ENCODE results near the gene MX2. TPM values are rescaled to one million over a fixed set of nuclear protein-coding genes. Genes with fewer than 3 reads are reported as not detected.

The MX2 gene
- total and polyA plus RNA-seq, 4 donors: 4.2 to 33.4 (median 9.3) TPM

DNA sequence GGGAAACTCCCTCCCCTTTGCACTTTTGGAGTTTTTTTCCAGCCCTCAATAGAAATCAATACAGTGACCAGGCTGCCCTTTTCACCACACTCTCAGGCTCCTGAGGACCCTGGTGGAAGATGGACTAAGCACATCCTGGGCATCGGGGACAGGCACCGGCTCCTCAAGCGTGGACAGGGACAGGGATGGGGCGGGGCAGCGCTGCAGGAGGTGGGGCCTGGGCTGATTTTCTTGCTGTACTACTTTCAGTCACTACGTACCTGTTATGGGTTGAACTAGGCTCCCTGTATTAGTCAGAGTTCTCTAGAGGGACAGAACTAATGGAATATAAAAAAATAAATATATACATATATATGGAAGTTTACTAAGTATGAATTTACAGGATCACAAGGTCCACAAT lies 2.5 kb downstream of the MX2 start:
- H3K36me3 ChIP-seq (ENCODE audit: control insufficient read depth in 4 of 4, insufficient read depth in 4 of 4, low read length in 4 of 4): peaks cover 0 to 1% (median 0%) of the 10 kb centered on the region in 4 donors
- no peak overlapping the region for H3K27ac ChIP-seq (ENCODE audit: low read depth in 1 of 2, low read length in 1 of 2)
- no peak for ATAC-seq (ENCODE audit: insufficient read depth, low FRiP score)
- peaks cover 0 to 6% (median 0%) of the 10 kb centered on the region in 5 donors for H3K4me1 ChIP-seq (ENCODE audit: control insufficient read depth in 5 of 5, insufficient read depth in 5 of 5, low read length in 5 of 5)
- no peak overlapping the region for H3K9ac ChIP-seq (ENCODE audit: insufficient read depth in 1 of 2, low read length in 2 of 2)
- DNase-seq: no peak
- no peaks in the 10 kb centered on the region for H3K27me3 ChIP-seq (ENCODE audit: control insufficient read depth in 3 of 3, insufficient read depth in 3 of 3, low read length in 2 of 3)
- TF ChIP-seq CTCF (IDR thresholded peaks at IDR 0.05; ENCODE audit: control extremely low read depth, extremely low read depth): no peak
- no peak overlapping the region for H3K4me3 ChIP-seq
- WGBS, 2 donors: 93% methylated on average over 6 of the region's 6 CpGs
- no peaks in the 10 kb centered on the region for H3K9me3 ChIP-seq (ENCODE audit: control insufficient read depth in 4 of 4, insufficient read depth in 3 of 4, low read length in 3 of 4)

DNA sequence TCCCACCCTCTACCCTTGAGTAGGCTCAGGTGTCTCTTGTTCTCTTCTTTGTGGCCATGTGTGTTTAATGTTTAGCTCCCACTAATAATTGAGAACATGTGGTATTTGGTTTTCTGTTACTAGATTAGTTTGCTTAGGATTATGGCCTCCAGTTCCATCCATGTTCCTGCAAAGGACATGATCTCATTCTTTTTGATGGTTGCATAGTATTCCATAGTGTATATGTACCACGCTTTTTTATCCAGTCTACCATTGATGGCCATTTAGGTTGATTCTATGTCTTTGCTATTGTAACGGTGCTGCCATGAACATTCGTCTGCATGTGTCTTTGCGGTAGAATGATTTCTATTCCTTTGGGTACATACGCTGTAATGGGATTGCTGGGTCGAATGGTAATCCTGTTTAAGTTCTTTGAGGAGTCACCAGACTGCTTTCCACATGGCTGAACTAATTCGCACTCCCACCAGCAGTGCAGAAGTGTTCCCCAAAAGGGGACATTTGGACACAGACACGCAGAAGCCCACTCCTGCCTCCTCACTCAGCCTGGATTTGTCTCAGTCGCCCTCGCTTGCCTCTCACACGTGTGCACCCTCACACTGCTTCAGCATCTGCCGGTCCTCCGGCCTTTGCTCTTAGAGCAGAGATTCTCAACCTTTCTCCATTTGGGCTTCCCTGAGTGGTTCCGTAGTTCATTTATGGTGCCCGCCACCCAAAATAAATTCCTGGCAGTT lies 3.7 kb downstream of the MX2 start:
- no peaks in the 10 kb centered on the region for H3K9me3 ChIP-seq (ENCODE audit: control insufficient read depth in 4 of 4, insufficient read depth in 3 of 4, low read length in 3 of 4)
- no peak overlapping the region for H3K27ac ChIP-seq (ENCODE audit: low read depth in 1 of 2, low read length in 1 of 2)
- H3K4me3 ChIP-seq: no peak overlapping the region
- no peak for ATAC-seq (ENCODE audit: insufficient read depth, low FRiP score)
- H3K4me1 ChIP-seq (ENCODE audit: control insufficient read depth in 5 of 5, insufficient read depth in 5 of 5, low read length in 5 of 5): peaks cover 0 to 4% (median 0%) of the 10 kb centered on the region in 5 donors
- peaks cover 0 to 1% (median 0%) of the 10 kb centered on the region in 4 donors for H3K36me3 ChIP-seq (ENCODE audit: control insufficient read depth in 4 of 4, insufficient read depth in 4 of 4, low read length in 4 of 4)
- TF ChIP-seq CTCF (IDR thresholded peaks at IDR 0.05; ENCODE audit: control extremely low read depth, extremely low read depth): no peak
- no peaks in the 10 kb centered on the region for H3K27me3 ChIP-seq (ENCODE audit: control insufficient read depth in 3 of 3, insufficient read depth in 3 of 3, low read length in 2 of 3)
- H3K9ac ChIP-seq (ENCODE audit: insufficient read depth in 1 of 2, low read length in 2 of 2): no peak overlapping the region
- DNase-seq: no peak
- WGBS, 2 donors: 97% methylated on average over 15 of the region's 15 CpGs

- ATAC-seq (ENCODE audit: insufficient read depth, low FRiP score) (no peak), DNase-seq (no peak)
- WGBS, 2 donors: 42 to 69% methylated on average over 12 of the region's 12 CpGs
- Histone ChIP-seq H3K27ac (ENCODE audit: low read depth in 1 of 2, low read length in 1 of 2) (peak overlapping the region in 1 of 2 donors; percentile 58), H3K4me3 (no peak overlapping the region), H3K9ac (ENCODE audit: insufficient read depth in 1 of 2, low read length in 2 of 2) (no peak overlapping the region), H3K27me3 (ENCODE audit: control insufficient read depth in 3 of 3, insufficient read depth in 3 of 3, low read length in 2 of 3) (no peaks in the 10 kb centered on the region), H3K36me3 (ENCODE audit: control insufficient read depth in 4 of 4, insufficient read depth in 4 of 4, low read length in 4 of 4) (peaks cover 0 to 1% (median 0%) of the 10 kb centered on the region in 4 donors), H3K4me1 (ENCODE audit: control insufficient read depth in 5 of 5, insufficient read depth in 5 of 5, low read length in 5 of 5) (peaks cover 0 to 5% (median 0%) of the 10 kb centered on the region in 5 donors), H3K9me3 (ENCODE audit: control insufficient read depth in 4 of 4, insufficient read depth in 3 of 4, low read length in 3 of 4) (no peaks in the 10 kb centered on the region)
- TF ChIP-seq CTCF (IDR thresholded peaks at IDR 0.05; ENCODE audit: control extremely low read depth, extremely low read depth): no peak
Observed at GRCh38 chr21:41366522-41367151, 4.8 kb downstream of the MX2 start.

Measured in lung (tissue), 12 donors.